ENCODE results near the gene GAB3. TPM values are rescaled to one million over a fixed set of nuclear protein-coding genes. Genes with fewer than 3 reads are reported as not detected.

Gene GAB3
- total RNA-seq, 1 donor from 2014 or later: 1.7 TPM

DNA sequence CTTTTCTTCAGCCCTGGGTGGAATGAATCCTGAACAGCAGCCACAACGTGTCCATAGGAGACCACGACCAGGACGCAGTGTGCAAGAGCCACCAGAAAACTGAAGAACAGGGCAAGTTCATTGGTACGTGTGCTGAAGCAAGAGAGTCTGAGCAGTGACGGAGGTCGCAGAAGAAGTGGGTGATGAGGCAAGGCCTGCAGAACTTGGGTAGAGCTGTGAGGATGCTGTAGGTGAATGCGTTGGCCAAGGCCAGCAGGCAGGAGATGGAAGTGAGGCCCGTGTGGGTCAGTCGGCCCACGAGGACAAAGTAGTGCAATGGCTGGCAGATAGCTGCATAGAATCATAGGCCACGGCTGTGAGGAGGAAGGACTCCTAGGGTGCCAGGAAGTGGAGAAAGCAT is 91.9 kb downstream of the GAB3 start:
- Histone ChIP-seq H3K27me3 (ENCODE audit: insufficient read depth, low read length) (no peaks in the 10 kb centered on the region), H3K9me3 (ENCODE audit: insufficient read depth, low read depth, low read length) (no peaks in the 10 kb centered on the region), H3K4me3 (ENCODE audit: insufficient read depth, low read depth, low read length) (no peak overlapping the region), H3K4me1 (ENCODE audit: insufficient read depth, low read length) (no peaks in the 10 kb centered on the region), H3K79me2 (ENCODE audit: insufficient read depth, low read length) (no peaks in the 10 kb centered on the region), H4K20me1 (ENCODE audit: insufficient read depth, low read length) (no peaks in the 10 kb centered on the region), H3K36me3 (ENCODE audit: insufficient read depth, low read length) (no peaks in the 10 kb centered on the region), H3K27ac (ENCODE audit: low read depth, low read length) (no peak overlapping the region), H3K9ac (ENCODE audit: low read length) (no peak overlapping the region), H2AFZ (ENCODE audit: low read depth, low read length) (no peak overlapping the region), H3K4me2 (ENCODE audit: low read length) (no peak overlapping the region)
- Mint-ChIP-seq H3K4me3 (ENCODE audit: unreplicated experiment) (no peak overlapping the region), H3K27ac (ENCODE audit: unreplicated experiment) (no peak overlapping the region), H3K4me1 (ENCODE audit: low read depth, unreplicated experiment) (no peaks in the 10 kb centered on the region), H3K36me3 (ENCODE audit: low read depth, unreplicated experiment) (no peaks in the 10 kb centered on the region), H3K9me3 (ENCODE audit: unreplicated experiment) (peaks cover 7% of the 10 kb centered on the region), H3K27me3 (ENCODE audit: low read depth, unreplicated experiment) (peaks cover 6% of the 10 kb centered on the region)
- TF ChIP-seq EZH2 (IDR thresholded peaks at IDR 0.05; ENCODE audit: insufficient read depth, low read length): no peak
- TF ChIP-seq CTCF (IDR thresholded peaks at IDR 0.05; ENCODE audit: insufficient read depth, low read depth, low read length): no peak
- DNase-seq (ENCODE audit: low read depth) (no peak), FAIRE-seq (no peak)

DNA sequence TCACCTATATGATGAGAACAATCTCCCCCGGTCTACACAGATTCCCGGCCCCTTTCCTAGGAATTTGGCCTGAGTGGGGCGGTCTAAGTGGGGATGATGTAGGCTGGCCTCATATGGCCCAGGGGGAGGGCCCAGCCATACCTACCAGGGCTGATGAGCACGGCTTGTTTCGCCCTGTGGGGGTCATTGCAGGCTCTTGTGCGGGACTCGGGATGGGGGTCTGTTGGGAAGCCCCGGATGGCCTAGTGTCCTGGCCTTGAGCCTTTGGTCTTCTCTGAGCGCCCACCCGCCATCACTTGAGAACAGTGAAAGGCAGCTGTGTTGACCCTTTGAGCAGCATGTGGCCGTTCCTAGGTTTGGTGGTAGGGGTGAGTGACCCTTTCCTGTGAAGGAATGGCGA is 92.7 kb downstream of the GAB3 start:
- no peak overlapping the region for H3K4me3 ChIP-seq (ENCODE audit: insufficient read depth, low read depth, low read length)
- TF ChIP-seq EZH2 (IDR thresholded peaks at IDR 0.05; ENCODE audit: insufficient read depth, low read length): no peak
- no peak for TF ChIP-seq CTCF (IDR thresholded peaks at IDR 0.05; ENCODE audit: insufficient read depth, low read depth, low read length)
- no peak overlapping the region for H3K4me2 ChIP-seq (ENCODE audit: low read length)
- Mint-ChIP-seq H3K27ac (ENCODE audit: unreplicated experiment) (no peak overlapping the region), H3K4me1 (ENCODE audit: low read depth, unreplicated experiment) (no peaks in the 10 kb centered on the region), H3K27me3 (ENCODE audit: low read depth, unreplicated experiment) (peaks cover 6% of the 10 kb centered on the region), H3K36me3 (ENCODE audit: low read depth, unreplicated experiment) (no peaks in the 10 kb centered on the region), H3K9me3 (ENCODE audit: unreplicated experiment) (peaks cover 7% of the 10 kb centered on the region), H3K4me3 (ENCODE audit: unreplicated experiment) (no peak overlapping the region)
- H3K4me1 ChIP-seq (ENCODE audit: insufficient read depth, low read length): no peaks in the 10 kb centered on the region
- H3K27me3 ChIP-seq (ENCODE audit: insufficient read depth, low read length): no peaks in the 10 kb centered on the region
- H3K27ac ChIP-seq (ENCODE audit: low read depth, low read length): no peak overlapping the region
- no peaks in the 10 kb centered on the region for H3K36me3 ChIP-seq (ENCODE audit: insufficient read depth, low read length)
- FAIRE-seq (no peak), DNase-seq (ENCODE audit: low read depth) (no peak)
- no peak overlapping the region for H3K9ac ChIP-seq (ENCODE audit: low read length)
- H3K9me3 ChIP-seq (ENCODE audit: insufficient read depth, low read depth, low read length): no peaks in the 10 kb centered on the region
- H4K20me1 ChIP-seq (ENCODE audit: insufficient read depth, low read length): no peaks in the 10 kb centered on the region
- no peaks in the 10 kb centered on the region for H3K79me2 ChIP-seq (ENCODE audit: insufficient read depth, low read length)
- no peak overlapping the region for H2AFZ ChIP-seq (ENCODE audit: low read depth, low read length)

DNA sequence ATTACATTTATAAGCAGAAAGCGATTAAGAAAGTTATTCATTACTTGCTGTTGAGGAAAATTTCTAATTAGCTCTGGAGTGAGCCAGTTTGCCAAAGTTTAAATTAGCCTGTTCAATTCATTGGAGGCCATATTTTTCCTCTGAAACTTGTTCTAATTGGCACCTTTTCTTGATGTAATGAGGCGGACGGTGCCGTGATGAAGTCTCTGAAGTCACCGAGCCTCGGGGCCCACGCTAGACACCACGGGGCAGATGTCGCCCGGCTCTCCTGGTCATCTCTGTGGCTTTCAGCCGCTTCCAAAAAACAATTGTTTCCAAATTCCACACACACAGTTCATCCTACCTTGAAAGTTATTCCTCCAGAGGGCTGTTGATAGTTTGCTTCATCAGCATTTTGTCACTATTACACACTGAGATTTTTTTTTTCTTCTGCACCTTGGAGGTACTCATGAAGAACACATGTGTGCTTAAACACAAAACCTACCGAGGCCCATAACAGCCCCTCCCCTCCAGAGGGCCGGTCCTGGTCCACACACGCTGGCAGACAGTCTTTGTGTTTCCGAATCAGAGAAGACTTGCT is 93.6 kb downstream of the GAB3 start:
- H3K27me3 Mint-ChIP-seq (ENCODE audit: low read depth, unreplicated experiment): peaks cover 6% of the 10 kb centered on the region
- H3K9me3 Mint-ChIP-seq (ENCODE audit: unreplicated experiment): peaks cover 7% of the 10 kb centered on the region
- Histone ChIP-seq H3K4me2 (ENCODE audit: low read length) (no peak overlapping the region), H3K9ac (ENCODE audit: low read length) (no peak overlapping the region), H3K4me1 (ENCODE audit: insufficient read depth, low read length) (no peaks in the 10 kb centered on the region), H3K4me3 (ENCODE audit: insufficient read depth, low read depth, low read length) (no peak overlapping the region), H3K9me3 (ENCODE audit: insufficient read depth, low read depth, low read length) (no peaks in the 10 kb centered on the region), H2AFZ (ENCODE audit: low read depth, low read length) (no peak overlapping the region), H4K20me1 (ENCODE audit: insufficient read depth, low read length) (no peaks in the 10 kb centered on the region), H3K36me3 (ENCODE audit: insufficient read depth, low read length) (no peaks in the 10 kb centered on the region), H3K79me2 (ENCODE audit: insufficient read depth, low read length) (no peaks in the 10 kb centered on the region), H3K27ac (ENCODE audit: low read depth, low read length) (no peak overlapping the region), H3K27me3 (ENCODE audit: insufficient read depth, low read length) (no peaks in the 10 kb centered on the region)
- H3K4me1 Mint-ChIP-seq (ENCODE audit: low read depth, unreplicated experiment): no peaks in the 10 kb centered on the region
- no peak for DNase-seq (ENCODE audit: low read depth)
- no peaks in the 10 kb centered on the region for H3K36me3 Mint-ChIP-seq (ENCODE audit: low read depth, unreplicated experiment)
- no peak for TF ChIP-seq EZH2 (IDR thresholded peaks at IDR 0.05; ENCODE audit: insufficient read depth, low read length)
- TF ChIP-seq CTCF (IDR thresholded peaks at IDR 0.05; ENCODE audit: insufficient read depth, low read depth, low read length): no peak
- no peak overlapping the region for H3K27ac Mint-ChIP-seq (ENCODE audit: unreplicated experiment)
- no peak for FAIRE-seq
- no peak overlapping the region for H3K4me3 Mint-ChIP-seq (ENCODE audit: unreplicated experiment)

All from astrocyte (in vitro differentiated cells and primary cell).